Nephron (organoid): ENCODE data around the gene MAST3.

ENCODE experiments used
- H3K27ac Mint-ChIP-seq, 3 experiments: 2 replicates each; pipeline ENCODE4 v1.8.0; 2020; ENCODE audit warnings: mixed read lengths in 3 of 3, mild to moderate bottlenecking in 2 of 3, moderate library complexity in 1 of 3
- H3K27me3 Mint-ChIP-seq: 2 replicates; pipeline ENCODE4 v1.8.0; 2021; ENCODE audit warnings: low read depth, mild to moderate bottlenecking, moderate library complexity, mixed read lengths
- H3K36me3 Mint-ChIP-seq: 2 replicates; pipeline ENCODE4 v1.8.0; 2020; ENCODE audit warnings: low read depth, mixed read lengths
- H3K4me1 Mint-ChIP-seq: 2 replicates; pipeline ENCODE4 v1.8.0; 2020; ENCODE audit warnings: mixed read lengths
- H3K4me3 Mint-ChIP-seq, 3 experiments: 2 replicates each; pipeline ENCODE4 v1.8.0; 2020; ENCODE audit warnings: mild to moderate bottlenecking in 3 of 3, mixed read lengths in 3 of 3, moderate library complexity in 2 of 3
- H3K9me3 Mint-ChIP-seq: 2 replicates; pipeline ENCODE4 v1.8.0; 2020; ENCODE audit warnings: mixed read lengths
- CTCF ChIP-seq, 3 experiments: fragments of 200-600 bp; sonication (generic); IDR thresholded peaks; one replicate each; pipeline ENCODE4 v1.5.0; 2021; ENCODE audit warnings: antibody characterized with exemption in 3 of 3; ENCODE audit not compliant: unreplicated experiment in 3 of 3

The MAST3 gene

GRCh38 chr19:18144906-18145305 is 47.3 kb downstream of the MAST3 start:
- Mint-ChIP-seq H3K36me3 (peaks cover 39% of the 10 kb centered on the region), H3K4me3 (no peak overlapping the region), H3K9me3 (no peaks in the 10 kb centered on the region), H3K4me1 (no peaks in the 10 kb centered on the region), H3K27ac (no peak overlapping the region), H3K27me3 (no peaks in the 10 kb centered on the region)
- no peak for TF ChIP-seq CTCF (IDR thresholded peaks at IDR 0.05; ENCODE audit: unreplicated experiment in 3 of 3)

- TF ChIP-seq CTCF (IDR thresholded peaks at IDR 0.05; ENCODE audit: unreplicated experiment in 3 of 3): no peak
- Mint-ChIP-seq H3K4me3 (no peak overlapping the region), H3K27me3 (no peaks in the 10 kb centered on the region)
These were observed 47.9 kb downstream of the MAST3 start for GRCh38 chr19:18145391-18145999.

GRCh38 chr19:18147396-18147795 is 49.8 kb downstream of the MAST3 start:
- no peak overlapping the region for H3K27ac Mint-ChIP-seq

More at GRCh38 chr19:18145391-18145999, 47.9 kb downstream of the MAST3 start:
- Mint-ChIP-seq H3K27ac (no peak overlapping the region), H3K36me3 (peaks cover 37% of the 10 kb centered on the region), H3K9me3 (no peaks in the 10 kb centered on the region), H3K4me1 (no peaks in the 10 kb centered on the region)

GRCh38 chr19:18149596-18149975 is 52.0 kb downstream of the MAST3 start:
- Mint-ChIP-seq H3K36me3 (peaks cover 18% of the 10 kb centered on the region), H3K27ac (no peak overlapping the region), H3K9me3 (no peaks in the 10 kb centered on the region), H3K4me1 (peaks cover 15% of the 10 kb centered on the region), H3K27me3 (no peaks in the 10 kb centered on the region), H3K4me3 (no peak overlapping the region)
- TF ChIP-seq CTCF (IDR thresholded peaks at IDR 0.05; ENCODE audit: unreplicated experiment in 3 of 3): no peak

More at GRCh38 chr19:18147396-18147795, 49.8 kb downstream of the MAST3 start:
- Mint-ChIP-seq H3K9me3 (no peaks in the 10 kb centered on the region), H3K4me3 (no peak overlapping the region), H3K4me1 (peaks cover 4% of the 10 kb centered on the region), H3K36me3 (peaks cover 28% of the 10 kb centered on the region), H3K27me3 (no peaks in the 10 kb centered on the region)
- TF ChIP-seq CTCF (IDR thresholded peaks at IDR 0.05; ENCODE audit: unreplicated experiment in 3 of 3): no peak

GRCh38 chr19:18150776-18151624 is 53.4 kb downstream of the MAST3 start:
- peak overlapping the region in 2 of 3 experiments; percentile 96 to 98 for H3K27ac Mint-ChIP-seq
- peaks cover 13% of the 10 kb centered on the region for H3K36me3 Mint-ChIP-seq
- no peaks in the 10 kb centered on the region for H3K27me3 Mint-ChIP-seq
- TF ChIP-seq CTCF (IDR thresholded peaks at IDR 0.05; ENCODE audit: unreplicated experiment in 3 of 3): no peak
- no peaks in the 10 kb centered on the region for H3K9me3 Mint-ChIP-seq
- peak overlapping the region; percentile 83 to 87 (median 86) for H3K4me3 Mint-ChIP-seq
- peaks cover 15% of the 10 kb centered on the region for H3K4me1 Mint-ChIP-seq
